ENCODE results near the gene RHCE. TPM values are rescaled to one million over a fixed set of nuclear protein-coding genes. Genes with fewer than 3 reads are reported as not detected.
"Not testable (repeated sequence)": the region's sequence is repeated elsewhere in the genome, so short reads cannot be mapped to it uniquely, and the experiment has no call there.

The RHCE gene
- total RNA-seq, 2 experiments from 2014 or later, result 0.91 to 1.0 TPM

GRCh38 chr1:25389721-25390120 is 30.9 kb downstream of the RHCE start:
- H3K36me3 Mint-ChIP-seq (ENCODE audit: low read depth); DNase-seq; intact Hi-C loops (cut with DNase I, micrococcal nuclease); H3K27ac Mint-ChIP-seq; H3K4me3 Mint-ChIP-seq; H3K4me1 Mint-ChIP-seq; CTCF ChIA-PET; H3K27me3 Mint-ChIP-seq; POLR2A ChIA-PET; ATAC-seq; H3K9me3 Mint-ChIP-seq (ENCODE audit: low read depth): not testable (repeated sequence)

- H3K9me3 Mint-ChIP-seq (ENCODE audit: low read depth); H3K27ac Mint-ChIP-seq; H3K4me1 Mint-ChIP-seq; H3K4me3 Mint-ChIP-seq; ATAC-seq; CTCF ChIA-PET; intact Hi-C loops (cut with DNase I, micrococcal nuclease); H3K36me3 Mint-ChIP-seq (ENCODE audit: low read depth); DNase-seq; H3K27me3 Mint-ChIP-seq; POLR2A ChIA-PET: not testable (repeated sequence)
These were observed 31.9 kb downstream of the RHCE start for GRCh38 chr1:25388691-25389090.

GRCh38 chr1:25387096-25387495 is 33.5 kb downstream of the RHCE start:
- intact Hi-C loops (cut with DNase I, micrococcal nuclease), result loop anchor here in 1 of 2 experiments (2.0 kb wide), 1 partner anchor 42 kb away; no protein-coding TSS in a partner anchor
- H3K4me1 Mint-ChIP-seq; H3K36me3 Mint-ChIP-seq (ENCODE audit: low read depth); ATAC-seq; H3K4me3 Mint-ChIP-seq; POLR2A ChIA-PET; H3K27ac Mint-ChIP-seq; H3K9me3 Mint-ChIP-seq (ENCODE audit: low read depth); H3K27me3 Mint-ChIP-seq; DNase-seq: not testable (repeated sequence)
- CTCF ChIA-PET, result interaction anchor here (0.6 kb wide), 1 partner anchor 115 kb away, joined by 3 read pairs; no protein-coding TSS in a partner anchor

- POLR2A ChIA-PET; H3K4me3 Mint-ChIP-seq; H3K27me3 Mint-ChIP-seq; H3K36me3 Mint-ChIP-seq (ENCODE audit: low read depth); H3K9me3 Mint-ChIP-seq (ENCODE audit: low read depth); ATAC-seq; H3K4me1 Mint-ChIP-seq; DNase-seq; H3K27ac Mint-ChIP-seq; CTCF ChIA-PET: not testable (repeated sequence)
- intact Hi-C loops (cut with DNase I, micrococcal nuclease), result loop anchor here in 1 of 2 experiments (2.0 kb wide), 1 partner anchor 73 kb away; no protein-coding TSS in a partner anchor
These were observed 36.8 kb downstream of the RHCE start for GRCh38 chr1:25383875-25384274.

GRCh38 chr1:25383090-25383489 is 37.5 kb downstream of the RHCE start:
- H3K27ac Mint-ChIP-seq; DNase-seq; ATAC-seq; CTCF ChIA-PET; H3K27me3 Mint-ChIP-seq; H3K4me1 Mint-ChIP-seq; H3K4me3 Mint-ChIP-seq; POLR2A ChIA-PET; H3K9me3 Mint-ChIP-seq (ENCODE audit: low read depth); H3K36me3 Mint-ChIP-seq (ENCODE audit: low read depth): not testable (repeated sequence)
- intact Hi-C loops (cut with DNase I, micrococcal nuclease), result loop anchor here in 1 of 2 experiments (2.0 kb wide), 1 partner anchor 72 kb away; no protein-coding TSS in a partner anchor

GRCh38 chr1:25382543-25382942 is 38.1 kb downstream of the RHCE start:
- H3K27ac Mint-ChIP-seq; H3K9me3 Mint-ChIP-seq (ENCODE audit: low read depth); CTCF ChIA-PET; DNase-seq; H3K4me1 Mint-ChIP-seq; H3K36me3 Mint-ChIP-seq (ENCODE audit: low read depth); POLR2A ChIA-PET; H3K4me3 Mint-ChIP-seq; H3K27me3 Mint-ChIP-seq; ATAC-seq: not testable (repeated sequence)
- intact Hi-C loops (cut with DNase I, micrococcal nuclease), result loop anchor here in 1 of 2 experiments (2.0 kb wide), 1 partner anchor 72 kb away; no protein-coding TSS in a partner anchor

GRCh38 chr1:25378367-25378766 is 42.3 kb downstream of the RHCE start:
- H3K36me3 Mint-ChIP-seq (ENCODE audit: low read depth); intact Hi-C loops (cut with DNase I, micrococcal nuclease): not testable (repeated sequence)

GRCh38 chr1:25371757-25372156 is 48.9 kb downstream of the RHCE start:
- ATAC-seq; H3K27me3 Mint-ChIP-seq; DNase-seq; H3K27ac Mint-ChIP-seq; H3K9me3 Mint-ChIP-seq (ENCODE audit: low read depth); CTCF ChIA-PET; POLR2A ChIA-PET; H3K4me3 Mint-ChIP-seq; intact Hi-C loops (cut with DNase I, micrococcal nuclease); H3K4me1 Mint-ChIP-seq; H3K36me3 Mint-ChIP-seq (ENCODE audit: low read depth): not testable (repeated sequence)

More at GRCh38 chr1:25378367-25378766, 42.3 kb downstream of the RHCE start:
- H3K27me3 Mint-ChIP-seq; H3K4me1 Mint-ChIP-seq; H3K4me3 Mint-ChIP-seq; DNase-seq; H3K9me3 Mint-ChIP-seq (ENCODE audit: low read depth); CTCF ChIA-PET; H3K27ac Mint-ChIP-seq; POLR2A ChIA-PET; ATAC-seq: not testable (repeated sequence)

GRCh38 chr1:25369691-25370271 is 50.8 kb downstream of the RHCE start:
- intact Hi-C loops (cut with DNase I, micrococcal nuclease); ATAC-seq; H3K4me1 Mint-ChIP-seq; H3K4me3 Mint-ChIP-seq; DNase-seq; H3K27ac Mint-ChIP-seq; CTCF ChIA-PET; H3K36me3 Mint-ChIP-seq (ENCODE audit: low read depth); H3K27me3 Mint-ChIP-seq; POLR2A ChIA-PET; H3K9me3 Mint-ChIP-seq (ENCODE audit: low read depth): not testable (repeated sequence)

GRCh38 chr1:25369241-25369640 is 51.4 kb downstream of the RHCE start:
- POLR2A ChIA-PET, result no interaction called here
- Mint-ChIP-seq H3K27ac (no peak overlapping the region), H3K4me1 (no peaks in the 10 kb centered on the region), H3K36me3 (ENCODE audit: low read depth) (no peaks in the 10 kb centered on the region), H3K9me3 (ENCODE audit: low read depth) (no peaks in the 10 kb centered on the region), H3K27me3 (no peaks in the 10 kb centered on the region), H3K4me3 (no peak overlapping the region)
- intact Hi-C loops (cut with DNase I, micrococcal nuclease), result no loop called here
- no peak for DNase-seq
- CTCF ChIA-PET, result no interaction called here
- no peak for ATAC-seq

- H3K27ac Mint-ChIP-seq; intact Hi-C loops (cut with DNase I, micrococcal nuclease); CTCF ChIA-PET; H3K4me1 Mint-ChIP-seq; H3K9me3 Mint-ChIP-seq (ENCODE audit: low read depth); H3K4me3 Mint-ChIP-seq; H3K27me3 Mint-ChIP-seq; DNase-seq; POLR2A ChIA-PET: not testable (repeated sequence)
- peaks cover 21% of the 10 kb centered on the region for H3K36me3 Mint-ChIP-seq (ENCODE audit: low read depth)
- ATAC-seq, result peak; percentile 88
These were observed 57.7 kb downstream of the RHCE start for GRCh38 chr1:25362634-25363559.

GRCh38 chr1:25361901-25362300 is 58.7 kb downstream of the RHCE start:
- Mint-ChIP-seq H3K27me3 (no peaks in the 10 kb centered on the region), H3K36me3 (ENCODE audit: low read depth) (peaks cover 25% of the 10 kb centered on the region), H3K9me3 (ENCODE audit: low read depth) (no peaks in the 10 kb centered on the region), H3K4me3 (no peak overlapping the region), H3K27ac (peak overlapping the region; percentile 66), H3K4me1 (peaks cover 9% of the 10 kb centered on the region)
- ATAC-seq (no peak), DNase-seq (no peak)
- POLR2A ChIA-PET, result no interaction called here
- intact Hi-C loops (cut with DNase I, micrococcal nuclease), result no loop called here
- CTCF ChIA-PET, result no interaction called here
